H9 (cell line): ENCODE measurements around the gene PICALM. TPM values are rescaled to one million over a fixed set of nuclear protein-coding genes. Genes with fewer than 3 reads are reported as not detected.

Source experiments
- DNase-seq: peaks from one replicate; pipeline ENCODE4 v3.0.0-alpha.2; 2017
- H2AFZ ChIP-seq: one replicate; pipeline ENCODE4 v1.6.1; 2013; ENCODE audit warnings: mild to moderate bottlenecking, low read length, control low read depth, moderate library complexity
- H2AK5ac ChIP-seq: 2 replicates; pipeline ENCODE4 v1.6.1; 2013; ENCODE audit warnings: low read length, control low read depth, mixed read lengths; ENCODE audit not compliant: insufficient read length
- H2BK120ac ChIP-seq: one replicate; pipeline ENCODE4 v1.6.1; 2013; ENCODE audit warnings: low read depth, mild to moderate bottlenecking, low read length, control low read depth, inconsistent platforms; ENCODE audit not compliant: poor library complexity, severe bottlenecking
- H2BK12ac ChIP-seq: 2 replicates; pipeline ENCODE4 v1.6.1; 2013; ENCODE audit warnings: low read length, control low read depth, mixed read lengths, low read depth; ENCODE audit not compliant: insufficient read length
- H2BK15ac ChIP-seq: 2 replicates; pipeline ENCODE4 v1.6.1; 2013; ENCODE audit warnings: low read depth, low read length, control low read depth
- H2BK20ac ChIP-seq: one replicate; pipeline ENCODE4 v1.6.1; 2013; ENCODE audit warnings: low read depth, mild to moderate bottlenecking, low read length, control low read depth, inconsistent platforms; ENCODE audit not compliant: poor library complexity, severe bottlenecking
- H2BK5ac ChIP-seq: 2 replicates; pipeline ENCODE4 v1.6.1; 2013; ENCODE audit warnings: low read length, control low read depth, mixed read lengths; ENCODE audit not compliant: insufficient read length
- H3K14ac ChIP-seq: 2 replicates; pipeline ENCODE4 v1.6.1; 2013; ENCODE audit warnings: low read length, control low read depth; ENCODE audit not compliant: insufficient read depth
- H3K18ac ChIP-seq: 2 replicates; pipeline ENCODE4 v1.6.1; 2013; ENCODE audit warnings: low read depth, mild to moderate bottlenecking, mixed read lengths, low read length, control low read depth; ENCODE audit not compliant: insufficient read length
- H3K23ac ChIP-seq: 2 replicates; pipeline ENCODE4 v1.6.1; 2013; ENCODE audit warnings: low read length, control low read depth, mixed read lengths, low read depth; ENCODE audit not compliant: insufficient read length
- H3K23me2 ChIP-seq: 2 replicates; pipeline ENCODE4 v1.6.1; 2013; ENCODE audit warnings: low read depth, mild to moderate bottlenecking, mixed read lengths, low read length, control low read depth; ENCODE audit not compliant: insufficient read length, poor library complexity, severe bottlenecking
- H3K27ac ChIP-seq: 2 replicates; pipeline ENCODE4 v1.5.1; 2013; ENCODE audit warnings: low read length, control low read depth, mixed read lengths, low read depth; ENCODE audit not compliant: insufficient read length
- H3K27me3 ChIP-seq: 2 replicates; pipeline ENCODE4 v1.6.1; 2013; ENCODE audit warnings: low read length, control low read depth, inconsistent platforms; ENCODE audit not compliant: insufficient read depth
- H3K4ac ChIP-seq: 2 replicates; pipeline ENCODE4 v1.6.1; 2013; ENCODE audit warnings: low read depth, mild to moderate bottlenecking, control low read depth, inconsistent platforms, low read length, moderate library complexity
- H3K4me1 ChIP-seq: 2 replicates; pipeline ENCODE4 v1.6.1; 2013; ENCODE audit warnings: low read length, control low read depth, inconsistent platforms; ENCODE audit not compliant: insufficient read depth
- H3K4me2 ChIP-seq: 2 replicates; pipeline ENCODE4 v1.6.1; 2013; ENCODE audit warnings: low read length, control low read depth, mixed read lengths; ENCODE audit not compliant: insufficient read length, insufficient read depth
- H3K56ac ChIP-seq: 2 replicates; pipeline ENCODE4 v1.6.1; 2013; ENCODE audit warnings: low read depth, mild to moderate bottlenecking, mixed read lengths, low read length, control low read depth; ENCODE audit not compliant: insufficient read length
- H3K79me1 ChIP-seq: 2 replicates; pipeline ENCODE4 v1.6.1; 2013; ENCODE audit warnings: low read depth, mild to moderate bottlenecking, moderate library complexity, low read length, control low read depth, inconsistent platforms; ENCODE audit not compliant: insufficient read depth, poor library complexity, severe bottlenecking
- H3K79me2 ChIP-seq: 2 replicates; pipeline ENCODE4 v1.6.1; 2013; ENCODE audit warnings: low read length, control low read depth, inconsistent platforms; ENCODE audit not compliant: insufficient read depth
- H3K9ac ChIP-seq: 2 replicates; pipeline ENCODE4 v1.6.1; 2013; ENCODE audit warnings: low read length, control low read depth, mixed read lengths; ENCODE audit not compliant: insufficient read length; ENCODE audit errors: extremely low read depth
- H3K9me3 ChIP-seq: one replicate; pipeline ENCODE4 v1.6.1; 2013; ENCODE audit warnings: low read depth, low read length, inconsistent platforms; ENCODE audit not compliant: control insufficient read depth
- H3T11ph ChIP-seq: one replicate; pipeline ENCODE4 v1.6.1; 2013; ENCODE audit warnings: mild to moderate bottlenecking, low read length, control low read depth, inconsistent platforms
- H4K20me1 ChIP-seq: one replicate; pipeline ENCODE4 v1.6.1; 2013; ENCODE audit not compliant: control insufficient read depth, insufficient read length, insufficient read depth
- H4K5ac ChIP-seq: 2 replicates; pipeline ENCODE4 v1.6.1; 2013; ENCODE audit warnings: low read depth, mild to moderate bottlenecking, mixed read lengths, low read length, control low read depth; ENCODE audit not compliant: insufficient read length
- H4K8ac ChIP-seq: replicated peaks from 2 replicates; pipeline ENCODE4 v1.6.1; 2013; ENCODE audit warnings: low read length, control low read depth, mixed read lengths, low read depth; ENCODE audit not compliant: insufficient read length
- H4K91ac ChIP-seq: 2 replicates; pipeline ENCODE4 v1.6.1; 2013; ENCODE audit warnings: low read depth, mild to moderate bottlenecking, moderate library complexity, mixed read lengths, low read length, control low read depth; ENCODE audit not compliant: insufficient read length
- H3K27ac Mint-ChIP-seq, 3 experiments: 2 replicates in 2 of 3; 3 replicates in 1 of 3; pipeline ENCODE4 v1.8.0; 2020 to 2021; ENCODE audit warnings: mixed read lengths in 3 of 3, mild to moderate bottlenecking in 1 of 3, moderate library complexity in 1 of 3
- H3K27me3 Mint-ChIP-seq: 2 replicates; pipeline ENCODE4 v1.8.0; 2021; ENCODE audit warnings: low read depth, mild to moderate bottlenecking, moderate library complexity, mixed read lengths
- H3K36me3 Mint-ChIP-seq, 3 experiments: 2 replicates in 2 of 3; 3 replicates in 1 of 3; pipeline ENCODE4 v1.8.0; 2020 to 2021; ENCODE audit warnings: low read depth in 3 of 3, mixed read lengths in 3 of 3; ENCODE audit not compliant: insufficient read depth in 1 of 3
- H3K4me1 Mint-ChIP-seq, 2 experiments: 2 replicates each; pipeline ENCODE4 v1.8.0; 2020; ENCODE audit warnings: mixed read lengths in 2 of 2
- H3K4me3 Mint-ChIP-seq, 2 experiments: 2 replicates in 1 of 2; 3 replicates in 1 of 2; pipeline ENCODE4 v1.8.0; 2020 to 2021; ENCODE audit warnings: mild to moderate bottlenecking in 2 of 2, mixed read lengths in 2 of 2, moderate library complexity in 1 of 2
- H3K9me3 Mint-ChIP-seq, 2 experiments: 2 replicates in 1 of 2; 3 replicates in 1 of 2; pipeline ENCODE4 v1.8.0; 2020; ENCODE audit warnings: mild to moderate bottlenecking in 2 of 2, mixed read lengths in 2 of 2, moderate library complexity in 1 of 2
- CTCF ChIP-seq: fragments of 200-600 bp; sonication (generic); conservative IDR thresholded peaks from 3 replicates; pipeline ENCODE4 v1.8.0; 2021; ENCODE audit warnings: antibody characterized with exemption, mild to moderate bottlenecking
- whole genome bisulfite sequencing: extraction: QIAGEN DNeasy Blood & Tissue Kit; methylation state at CpG from one replicate; pipeline ENCODE4 v1.1.7; 2013; ENCODE audit warnings: missing lambda C conversion rate, low lambda C conversion rate, mixed read lengths; ENCODE audit not compliant: insufficient read length; ENCODE audit errors: extremely low coverage; 5-methylcytosine and 5-hydroxymethylcytosine counted together
- total RNA-seq: library from RNA; stranded (reverse); gene quantifications from 2 replicates; pipeline ENCODE4 v1.2.1, GENCODE V29; 2021

PICALM gene
- total RNA-seq, 1 experiment from 2014 or later = 76.4 TPM

- Histone ChIP-seq H4K91ac (no peak overlapping the region), H2BK20ac (no peak overlapping the region), H3K4me1 (no peaks in the 10 kb centered on the region), H3K79me1 (no peaks in the 10 kb centered on the region), H3K18ac (no peak overlapping the region), H3K79me2 (no peaks in the 10 kb centered on the region), H3K9me3 (no peaks in the 10 kb centered on the region), H2BK5ac (no peak overlapping the region), H2BK15ac (no peak overlapping the region), H3K27ac (no peak overlapping the region), H4K5ac (no peak overlapping the region), H3K4me2 (no peak overlapping the region), H3K23ac (no peak overlapping the region), H3K56ac (no peak overlapping the region), H3K14ac (no peak overlapping the region), H3K4ac (no peak overlapping the region), H2AK5ac (no peak overlapping the region), H2BK12ac (no peak overlapping the region), H3K23me2 (no peaks in the 10 kb centered on the region), H4K8ac (no peak overlapping the region), H3T11ph (no peak overlapping the region), H2BK120ac (no peak overlapping the region), H4K20me1 (no peaks in the 10 kb centered on the region), H2AFZ (no peak overlapping the region), H3K27me3 (no peaks in the 10 kb centered on the region), H3K9ac (no peak overlapping the region)
- Mint-ChIP-seq H3K27me3 (no peaks in the 10 kb centered on the region), H3K36me3 (peaks cover 6 to 60% (median 52%) of the 10 kb centered on the region in 3 experiments; a peak in 5 of 7 replicates), H3K4me1 (no peaks in the 10 kb centered on the region; a peak in 1 of 4 replicates), H3K9me3 (no peaks in the 10 kb centered on the region), H3K4me3 (no peak overlapping the region), H3K27ac (no peak overlapping the region)
- WGBS = no CpG with 5 or more reads among the region's 2 CpGs
- TF ChIP-seq CTCF = no peak
- DNase-seq = no peak
Measured at GRCh38 chr11:86003654-86004053, 65.2 kb downstream of the PICALM start.
